ENCODE results near the gene TMEM239. TPM values are rescaled to one million over a fixed set of nuclear protein-coding genes. Genes with fewer than 3 reads are reported as not detected.

The TMEM239 gene
- total RNA-seq, 2 donors from 2014 or later: not detected

DNA sequence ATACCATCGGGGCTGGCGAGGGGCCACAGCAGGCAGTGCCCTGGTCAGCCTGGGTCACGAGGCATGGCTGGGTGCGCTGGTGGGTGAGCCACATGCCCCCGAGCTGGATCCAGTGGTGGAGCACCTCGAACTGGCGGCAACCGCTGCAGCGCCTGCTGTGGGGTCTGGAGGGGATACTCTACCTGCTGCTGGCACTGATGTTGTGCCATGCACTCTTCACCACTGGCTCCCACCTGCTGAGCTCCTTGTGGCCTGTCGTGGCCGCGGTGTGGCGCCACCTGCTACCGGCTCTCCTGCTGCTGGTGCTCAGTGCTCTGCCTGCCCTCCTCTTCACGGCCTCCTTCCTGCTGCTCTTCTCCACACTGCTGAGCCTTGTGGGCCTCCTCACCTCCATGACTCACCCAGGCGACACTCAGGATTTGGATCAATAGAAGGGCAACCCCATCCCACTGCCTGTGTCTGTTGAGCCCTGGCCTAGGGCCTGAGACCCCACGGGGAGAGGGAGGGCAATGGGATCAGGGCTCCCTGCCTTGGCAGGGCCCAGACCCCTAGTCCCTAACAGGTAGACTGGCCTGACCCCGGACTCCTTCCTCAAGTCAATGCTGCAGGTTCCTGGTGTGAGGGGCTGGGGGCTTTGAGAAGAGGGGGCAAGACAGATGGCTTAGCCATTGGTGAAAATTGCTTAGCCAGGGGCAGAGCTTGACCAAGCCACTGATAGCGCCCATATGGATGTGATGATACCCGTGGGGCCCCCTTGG, 598 bp downstream of the TMEM239 start:
- Histone ChIP-seq H3K4me3 (no peak overlapping the region), H3K27me3 (replicated peaks; ENCODE audit: insufficient read depth) (peaks cover 8% of the 10 kb centered on the region), H3K9me3 (no peaks in the 10 kb centered on the region), H3K27ac (no peak overlapping the region), H3K4me1 (replicated peaks) (no peaks in the 10 kb centered on the region), H3K36me3 (no peaks in the 10 kb centered on the region)
- TF ChIP-seq POLR2AphosphoS5 (IDR thresholded peaks at IDR 0.05): no peak
- TF ChIP-seq POLR2A (IDR thresholded peaks at IDR 0.05): no peak
- TF ChIP-seq, protein P1, sequence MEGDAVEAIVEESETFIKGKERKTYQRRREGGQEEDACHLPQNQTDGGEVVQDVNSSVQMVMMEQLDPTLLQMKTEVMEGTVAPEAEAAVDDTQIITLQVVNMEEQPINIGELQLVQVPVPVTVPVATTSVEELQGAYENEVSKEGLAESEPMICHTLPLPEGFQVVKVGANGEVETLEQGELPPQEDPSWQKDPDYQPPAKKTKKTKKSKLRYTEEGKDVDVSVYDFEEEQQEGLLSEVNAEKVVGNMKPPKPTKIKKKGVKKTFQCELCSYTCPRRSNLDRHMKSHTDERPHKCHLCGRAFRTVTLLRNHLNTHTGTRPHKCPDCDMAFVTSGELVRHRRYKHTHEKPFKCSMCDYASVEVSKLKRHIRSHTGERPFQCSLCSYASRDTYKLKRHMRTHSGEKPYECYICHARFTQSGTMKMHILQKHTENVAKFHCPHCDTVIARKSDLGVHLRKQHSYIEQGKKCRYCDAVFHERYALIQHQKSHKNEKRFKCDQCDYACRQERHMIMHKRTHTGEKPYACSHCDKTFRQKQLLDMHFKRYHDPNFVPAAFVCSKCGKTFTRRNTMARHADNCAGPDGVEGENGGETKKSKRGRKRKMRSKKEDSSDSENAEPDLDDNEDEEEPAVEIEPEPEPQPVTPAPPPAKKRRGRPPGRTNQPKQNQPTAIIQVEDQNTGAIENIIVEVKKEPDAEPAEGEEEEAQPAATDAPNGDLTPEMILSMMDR (IDR thresholded peaks at IDR 0.05): no peak
- intact Hi-C loops (cut with DNase I): no loop called here
- no peak for DNase-seq (ENCODE audit: low spot score)
- 84% methylated on average over 20 of the region's 20 CpGs for WGBS

DNA sequence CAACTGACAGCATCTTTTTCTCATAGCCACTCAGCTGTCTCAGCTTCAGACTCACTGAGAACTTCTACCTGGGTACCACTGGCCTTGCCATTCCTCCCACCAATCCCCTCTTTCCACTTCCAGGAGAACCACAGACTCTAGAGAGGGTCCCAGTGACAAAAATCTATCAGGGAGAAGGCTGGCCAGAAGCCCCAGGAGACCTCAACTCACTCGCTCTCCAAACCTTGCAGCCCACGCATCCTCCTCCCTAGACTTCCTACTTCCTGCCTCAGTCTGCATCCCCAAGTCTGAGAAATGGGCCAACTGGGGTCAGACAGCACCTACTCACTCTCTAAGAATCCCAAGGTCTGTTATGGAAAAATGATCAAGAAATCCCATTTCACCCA, 1.2 kb downstream of the TMEM239 start:
- Histone ChIP-seq H3K4me1 (replicated peaks) (no peaks in the 10 kb centered on the region), H3K27ac (no peak overlapping the region), H3K36me3 (no peaks in the 10 kb centered on the region), H3K9me3 (no peaks in the 10 kb centered on the region), H3K27me3 (replicated peaks; ENCODE audit: insufficient read depth) (peaks cover 8% of the 10 kb centered on the region), H3K4me3 (no peak overlapping the region)
- WGBS: 97% methylated on average over 2 of the region's 2 CpGs
- intact Hi-C loops (cut with DNase I): no loop called here
- DNase-seq (ENCODE audit: low spot score): no peak
- TF ChIP-seq POLR2A (IDR thresholded peaks at IDR 0.05) (no peak), POLR2AphosphoS5 (IDR thresholded peaks at IDR 0.05) (no peak)
- TF ChIP-seq, protein P1 (IDR thresholded peaks at IDR 0.05): no peak

DNA sequence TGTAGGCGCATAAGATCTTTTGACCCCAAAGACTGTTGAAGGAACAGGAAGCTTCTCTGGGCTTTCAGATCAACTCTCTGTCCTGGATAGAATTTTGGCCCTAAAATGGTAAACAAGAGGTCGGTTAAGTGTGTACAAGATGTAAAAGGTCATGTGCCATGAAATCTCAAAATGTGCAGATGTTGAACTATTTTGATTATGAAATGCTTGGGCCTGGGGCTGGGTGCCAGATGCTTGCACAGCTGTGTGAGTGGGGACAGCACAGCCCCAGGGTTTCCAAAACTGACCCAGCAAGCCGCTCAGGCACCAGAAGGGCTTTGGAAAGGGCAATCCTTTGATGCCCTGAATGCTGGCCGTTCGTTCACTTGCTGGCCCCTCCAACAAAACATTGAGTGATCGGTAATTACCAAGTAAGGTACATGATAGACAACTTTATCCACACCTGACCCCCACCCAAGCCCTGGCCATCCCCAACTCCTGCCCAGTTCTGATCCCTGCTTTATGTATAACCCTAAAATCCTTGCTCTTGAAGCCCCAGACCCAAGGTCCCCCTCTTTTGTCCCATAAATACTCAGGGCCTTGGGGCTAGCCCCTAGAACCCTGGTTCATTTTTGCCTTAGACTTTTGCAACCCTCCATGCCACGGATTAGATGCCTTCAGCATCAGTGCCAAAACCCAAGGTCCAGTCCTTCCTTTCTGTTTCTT, 1.9 kb downstream of the TMEM239 start:
- WGBS: 87% methylated on average over 7 of the region's 7 CpGs
- H3K9me3 ChIP-seq: no peaks in the 10 kb centered on the region
- H3K4me3 ChIP-seq: no peak overlapping the region
- no peaks in the 10 kb centered on the region for H3K4me1 ChIP-seq (replicated peaks)
- H3K27me3 ChIP-seq (replicated peaks; ENCODE audit: insufficient read depth): peaks cover 8% of the 10 kb centered on the region
- intact Hi-C loops (cut with DNase I): no loop called here
- TF ChIP-seq POLR2AphosphoS5 (IDR thresholded peaks at IDR 0.05) (no peak), POLR2A (IDR thresholded peaks at IDR 0.05) (no peak)
- TF ChIP-seq, protein P1 (IDR thresholded peaks at IDR 0.05): no peak
- no peaks in the 10 kb centered on the region for H3K36me3 ChIP-seq
- DNase-seq (ENCODE audit: low spot score): no peak
- H3K27ac ChIP-seq: no peak overlapping the region

DNA sequence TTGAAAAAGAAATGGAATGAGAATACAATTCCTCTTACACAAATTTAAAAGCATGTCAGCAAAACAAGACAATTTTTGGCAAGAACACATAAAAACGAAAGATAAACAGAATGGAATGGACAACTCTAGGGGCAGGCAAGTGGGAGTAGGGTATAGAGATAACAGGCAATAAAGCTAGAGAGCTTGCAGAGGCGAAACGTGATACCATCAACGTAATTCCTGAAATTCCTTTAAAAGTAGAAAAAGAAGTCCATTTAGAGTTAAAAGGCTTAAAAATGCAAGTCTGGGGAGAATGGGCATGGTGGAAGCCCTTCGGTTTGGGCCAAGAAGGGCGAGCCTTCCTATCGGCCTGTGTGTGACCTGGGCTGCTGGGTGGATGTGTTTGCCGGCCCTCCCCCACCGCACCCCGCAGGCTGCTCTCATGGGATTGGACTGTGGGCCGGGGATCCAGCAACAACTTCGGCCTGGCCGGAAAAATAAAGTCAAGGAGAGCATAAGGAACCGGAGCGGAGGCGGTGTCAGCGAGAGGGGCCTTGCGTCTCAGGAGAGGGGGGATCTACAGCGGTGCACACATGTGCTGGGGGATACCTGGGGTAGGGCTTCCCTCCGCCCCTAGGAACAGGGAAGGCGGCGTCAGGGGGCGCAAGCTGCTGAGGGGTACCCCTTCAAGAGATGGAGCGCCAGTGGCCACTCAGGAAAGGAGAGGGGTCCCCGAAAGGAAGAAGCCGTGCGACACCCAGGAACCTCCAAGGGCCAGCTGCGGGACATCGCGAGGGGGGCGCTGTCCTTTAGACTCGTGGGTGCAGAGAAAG, 4.1 kb downstream of the TMEM239 start:
- no peaks in the 10 kb centered on the region for H3K9me3 ChIP-seq
- H3K4me3 ChIP-seq: no peak overlapping the region
- no peaks in the 10 kb centered on the region for H3K4me1 ChIP-seq (replicated peaks)
- intact Hi-C loops (cut with DNase I): no loop called here
- no peak for TF ChIP-seq POLR2A (IDR thresholded peaks at IDR 0.05)
- TF ChIP-seq, protein P1 (IDR thresholded peaks at IDR 0.05): no peak
- no peak for TF ChIP-seq POLR2AphosphoS5 (IDR thresholded peaks at IDR 0.05)
- H3K27ac ChIP-seq: no peak overlapping the region
- peaks cover 8% of the 10 kb centered on the region for H3K27me3 ChIP-seq (replicated peaks; ENCODE audit: insufficient read depth)
- no peak for DNase-seq (ENCODE audit: low spot score)
- 46% methylated on average over 32 of the region's 32 CpGs for WGBS
- no peaks in the 10 kb centered on the region for H3K36me3 ChIP-seq
